Activated effector memory CD4-positive, alpha-beta T cell treated with anti-CD3 and anti-CD28 coated beads, Interleukin-2, amount 50 U/mL, for 16 hours (primary cell): Measurements from ENCODE around the gene ABTB2.

ENCODE experiments used
- DNase-seq: peaks from one replicate; pipeline ENCODE4 v3.0.0-alpha.2; 2020

ABTB2 gene

DNA sequence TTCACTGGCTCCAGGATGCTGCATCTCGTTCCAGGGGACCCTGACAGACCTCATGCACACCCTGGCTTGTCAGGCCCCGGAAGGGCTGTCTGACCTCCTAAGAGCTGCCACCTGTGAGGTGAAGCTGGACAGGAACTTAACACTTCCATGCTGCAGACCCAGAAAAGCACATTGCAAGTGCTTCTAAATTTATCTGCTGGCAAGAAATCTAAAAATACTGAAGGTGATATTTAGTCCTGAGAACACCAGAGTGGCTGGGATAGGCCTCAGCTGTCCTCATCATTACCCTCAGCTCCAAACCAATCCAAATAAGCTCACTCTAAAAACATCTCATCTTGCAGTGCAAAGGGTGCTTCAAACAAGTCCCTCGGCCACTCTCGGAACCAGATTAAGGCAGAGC, 46.7 kb downstream of the ABTB2 start:
- DNase-seq: no peak

DNA sequence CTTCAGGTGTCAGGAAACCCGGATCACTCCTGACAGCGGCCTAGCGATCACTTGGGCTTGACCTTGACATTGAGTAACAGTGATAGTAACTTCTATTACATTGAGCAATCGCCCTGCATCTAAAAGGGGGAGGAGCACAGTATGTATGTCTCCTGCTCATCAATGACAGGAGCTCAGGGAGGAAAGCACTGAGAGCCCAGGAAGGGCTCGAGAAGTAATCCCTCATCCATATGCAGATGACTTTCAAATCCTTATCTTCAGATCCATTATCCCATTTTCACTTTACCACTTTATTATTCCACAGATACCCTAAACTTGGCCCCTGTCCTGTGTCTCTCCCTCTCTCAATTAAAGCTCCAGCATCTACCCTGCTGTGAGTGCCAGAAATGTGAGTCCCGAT, 47.8 kb downstream of the ABTB2 start:
- DNase-seq: no peak

DNA sequence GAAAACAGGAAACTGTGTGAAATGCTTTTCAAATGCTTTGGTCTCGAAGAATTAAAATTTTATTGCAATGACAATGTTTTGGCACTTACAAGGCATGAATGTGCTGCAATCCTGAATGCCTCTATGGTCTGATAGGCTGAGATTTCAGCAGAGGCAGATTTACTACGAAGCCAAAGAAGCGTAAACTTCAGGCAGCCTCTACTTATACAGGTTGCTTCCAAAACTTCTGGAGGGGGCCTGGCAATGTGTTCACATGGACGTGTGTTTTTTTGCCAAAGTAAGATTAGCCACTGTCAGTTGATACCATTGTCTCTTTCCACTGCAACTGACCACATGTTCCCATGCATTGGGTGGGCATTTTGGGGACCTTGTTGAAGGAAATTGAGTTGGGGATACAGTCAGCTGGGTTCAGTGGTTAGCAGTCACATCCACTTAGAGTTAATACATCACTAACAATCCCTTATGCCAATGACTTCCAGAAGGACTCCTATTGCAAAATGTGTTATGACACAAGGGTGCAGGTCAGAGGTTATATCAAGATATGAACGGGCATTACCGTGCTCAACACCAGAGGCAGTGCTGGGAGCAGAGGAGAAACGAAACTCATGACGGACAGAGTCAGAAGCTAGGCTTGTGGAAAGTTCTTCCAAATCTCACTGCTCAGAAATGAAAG, 48.8 kb downstream of the ABTB2 start:
- no peak for DNase-seq

DNA sequence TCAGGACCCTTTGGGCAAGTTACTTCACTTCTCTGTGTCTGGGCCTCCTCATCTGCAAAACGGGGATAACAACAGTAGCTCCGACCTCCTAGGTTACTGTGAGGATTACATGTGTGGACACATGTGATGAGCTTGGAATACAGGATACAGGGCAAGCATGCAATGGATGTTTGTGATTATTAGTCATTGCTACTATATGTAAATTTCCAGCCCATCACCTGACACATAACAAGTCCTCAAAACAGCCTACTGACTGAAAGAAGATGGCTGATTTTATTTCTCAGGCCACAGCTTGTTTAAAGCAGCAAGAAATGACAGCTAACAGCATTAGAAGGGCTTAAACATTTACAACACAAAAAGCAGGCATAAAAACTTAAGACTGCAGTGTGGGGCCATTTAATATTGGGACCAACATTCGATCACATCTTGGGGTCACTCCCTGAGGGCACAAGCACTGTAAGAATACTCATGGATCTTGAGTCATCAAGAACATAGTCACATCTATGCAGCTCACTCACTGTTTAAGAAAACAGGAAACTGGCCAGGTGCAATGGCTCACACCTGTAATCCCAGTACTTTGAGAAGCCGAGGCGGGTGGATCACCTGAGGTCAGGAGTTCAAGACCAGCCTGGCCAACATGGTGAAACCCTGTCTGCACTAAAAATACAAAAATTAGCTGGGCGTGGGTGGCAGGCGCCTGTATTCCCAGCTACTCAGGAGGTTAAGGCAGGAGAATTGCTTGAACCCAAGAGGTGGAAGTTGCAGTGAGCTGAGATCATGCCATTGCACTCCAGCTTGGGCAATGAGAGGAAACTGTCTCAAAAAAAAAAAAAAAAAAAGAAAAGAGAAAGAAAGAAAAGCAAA, 49.5 kb downstream of the ABTB2 start:
- no peak for DNase-seq

DNA sequence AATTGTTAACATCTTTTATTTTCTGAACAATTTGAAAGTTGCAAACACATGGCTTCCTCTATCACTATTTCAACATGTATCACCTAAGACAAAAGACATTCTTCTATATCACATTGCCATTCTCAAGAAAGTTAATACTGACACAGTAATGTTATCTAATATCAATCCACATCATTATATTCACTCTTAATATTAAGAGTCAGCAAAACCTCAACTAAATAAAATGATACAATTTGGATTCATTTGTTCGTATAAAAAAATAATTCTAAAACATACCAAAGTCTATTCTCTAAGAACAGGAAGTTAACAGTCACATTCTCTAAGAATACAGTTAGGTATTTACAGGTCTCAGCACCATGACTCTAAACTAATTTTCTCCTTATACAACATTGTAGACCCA, 52.0 kb downstream of the ABTB2 start:
- no peak for DNase-seq

DNA sequence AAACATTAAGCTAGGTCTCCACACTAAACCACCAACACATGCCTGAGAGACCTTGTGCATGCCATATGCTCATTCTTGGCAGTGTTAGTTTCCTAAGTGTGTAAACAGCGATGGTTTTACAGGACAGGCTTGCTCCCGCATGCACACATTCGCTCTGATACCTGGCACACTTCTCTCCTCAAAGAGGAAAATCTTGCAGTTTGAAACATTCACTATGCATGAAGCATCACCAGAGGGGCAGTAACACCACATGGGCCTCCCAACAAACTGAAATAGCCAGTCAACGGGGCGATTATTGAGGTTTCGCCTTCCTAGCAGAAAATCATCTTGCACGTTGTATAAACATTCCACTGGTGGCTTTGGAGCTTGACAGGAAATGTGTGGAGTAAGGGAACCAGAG, 52.6 kb downstream of the ABTB2 start:
- no peak for DNase-seq

DNA sequence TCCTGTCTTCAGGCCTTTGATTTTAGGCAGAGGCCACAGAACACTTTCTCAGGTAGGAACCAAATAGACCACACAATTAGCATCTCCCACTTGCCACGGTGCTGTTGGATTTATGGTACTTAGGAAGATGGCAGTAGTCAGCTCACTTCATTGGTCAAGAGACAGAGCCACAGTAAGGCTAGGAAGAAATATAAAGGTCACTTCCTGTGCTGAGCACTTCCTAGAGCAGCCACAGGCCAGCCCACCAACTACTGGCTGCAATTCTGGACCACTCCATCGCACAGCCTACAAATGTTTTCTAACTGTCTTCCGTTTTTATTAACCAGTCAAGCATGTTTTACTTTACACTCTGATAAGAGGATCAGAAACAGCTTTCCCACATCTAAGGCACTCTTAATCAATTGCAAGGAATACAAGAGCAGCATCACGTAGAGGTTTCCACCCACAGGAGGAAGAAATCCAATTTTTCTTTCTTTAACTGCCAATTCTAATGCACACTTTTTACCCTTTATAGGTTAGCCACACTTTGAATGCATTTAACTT, 54.7 kb downstream of the ABTB2 start:
- no peak for DNase-seq

DNA sequence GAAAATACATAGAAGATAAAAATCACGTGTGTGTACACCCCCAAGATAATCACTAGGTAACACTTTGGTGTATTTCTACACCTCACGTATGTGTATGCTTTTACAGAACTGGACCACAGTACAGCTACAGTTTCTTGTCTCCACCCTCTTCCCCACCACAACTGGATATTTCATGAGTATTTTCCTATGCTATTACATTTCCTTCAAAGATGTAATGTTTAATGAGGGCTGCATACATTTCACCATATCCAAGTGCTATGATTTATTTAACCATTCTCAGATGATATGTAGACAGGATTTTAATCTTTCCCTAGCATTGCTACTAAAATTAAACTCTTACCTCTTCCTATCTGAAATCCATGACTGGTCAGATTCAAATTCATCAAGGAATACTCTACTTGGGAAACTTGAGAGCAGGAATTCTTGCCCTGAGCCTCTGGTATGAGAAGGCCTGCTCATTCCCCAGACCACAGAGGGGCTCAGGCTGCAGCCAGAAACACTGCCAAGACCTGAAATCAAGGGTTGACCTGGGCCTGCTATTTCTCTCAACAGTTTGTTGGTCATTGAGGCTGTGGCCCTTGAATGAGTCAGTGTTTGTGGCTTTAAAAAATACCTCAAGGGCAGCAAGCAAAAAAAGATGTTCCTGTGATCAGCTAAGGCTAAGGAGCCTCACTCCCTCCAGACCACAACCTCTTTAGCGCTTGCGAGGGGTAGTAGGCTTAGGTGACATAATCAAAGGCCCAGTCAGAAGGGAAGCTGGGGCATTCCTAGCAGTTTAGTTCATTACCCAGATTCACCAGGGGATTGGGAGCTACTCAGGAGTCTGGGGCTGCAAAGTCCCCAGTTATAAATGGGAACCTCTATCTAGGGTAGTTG, 55.5 kb downstream of the ABTB2 start:
- DNase-seq: no peak

DNA sequence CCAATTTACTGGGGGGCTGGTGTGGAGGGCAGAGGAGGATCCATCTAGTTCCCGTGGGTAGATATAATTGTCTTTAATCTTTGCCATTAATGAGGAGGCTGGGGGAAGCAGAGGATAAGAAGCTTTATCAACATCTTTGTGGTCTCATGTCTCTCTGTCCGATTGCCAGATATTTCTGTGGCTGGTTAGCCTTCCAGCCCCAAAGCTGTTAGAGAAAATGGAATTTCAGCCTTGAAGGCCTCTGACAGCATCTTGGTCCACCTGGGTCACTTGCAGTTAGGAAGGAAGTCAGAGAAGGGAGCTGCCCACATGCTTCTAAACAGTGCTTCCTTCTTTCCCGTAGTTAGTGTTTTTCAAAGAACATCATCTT, 56.9 kb downstream of the ABTB2 start:
- no peak for DNase-seq

DNA sequence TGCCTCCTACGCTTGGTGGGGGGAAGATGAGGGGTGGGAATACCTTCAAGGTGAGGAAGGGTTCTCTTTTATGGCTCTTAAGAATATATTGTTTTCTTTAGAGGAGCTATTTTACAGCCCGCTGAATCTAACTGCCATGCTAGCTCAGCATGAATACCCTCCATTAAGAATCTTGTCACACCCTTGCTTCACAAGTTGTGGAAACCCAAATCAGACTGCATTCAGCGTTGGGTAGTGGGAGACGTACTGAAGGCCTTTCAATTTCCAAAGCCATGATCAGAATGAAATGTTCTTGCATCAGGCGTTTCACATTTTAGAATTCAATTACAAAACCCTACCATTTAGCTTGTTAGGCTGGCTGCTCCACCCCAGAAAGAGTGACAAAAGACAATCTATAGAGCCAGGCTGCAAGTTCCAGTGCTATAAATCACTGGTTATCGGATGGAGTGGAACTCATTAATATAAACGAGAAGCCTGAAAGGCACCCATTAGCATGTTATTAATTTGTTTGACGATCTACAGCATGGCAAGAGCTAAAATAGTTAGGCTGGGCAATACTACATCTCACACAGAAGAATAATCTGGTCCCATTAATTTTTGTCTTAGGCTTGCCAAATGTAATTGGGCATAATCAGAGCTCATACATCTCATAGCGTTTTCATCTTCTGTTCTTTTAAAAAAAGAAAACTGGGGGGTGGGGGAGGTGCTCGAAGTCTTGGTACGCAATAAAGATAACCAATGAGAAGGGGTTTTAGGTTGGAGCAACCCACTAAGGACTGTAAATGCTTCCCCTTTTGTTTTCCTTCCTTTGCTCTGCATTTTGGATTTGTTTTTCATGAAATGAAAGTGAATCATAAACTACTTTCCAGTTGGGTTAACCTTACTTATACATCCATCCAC, 57.5 kb downstream of the ABTB2 start:
- no peak for DNase-seq

DNA sequence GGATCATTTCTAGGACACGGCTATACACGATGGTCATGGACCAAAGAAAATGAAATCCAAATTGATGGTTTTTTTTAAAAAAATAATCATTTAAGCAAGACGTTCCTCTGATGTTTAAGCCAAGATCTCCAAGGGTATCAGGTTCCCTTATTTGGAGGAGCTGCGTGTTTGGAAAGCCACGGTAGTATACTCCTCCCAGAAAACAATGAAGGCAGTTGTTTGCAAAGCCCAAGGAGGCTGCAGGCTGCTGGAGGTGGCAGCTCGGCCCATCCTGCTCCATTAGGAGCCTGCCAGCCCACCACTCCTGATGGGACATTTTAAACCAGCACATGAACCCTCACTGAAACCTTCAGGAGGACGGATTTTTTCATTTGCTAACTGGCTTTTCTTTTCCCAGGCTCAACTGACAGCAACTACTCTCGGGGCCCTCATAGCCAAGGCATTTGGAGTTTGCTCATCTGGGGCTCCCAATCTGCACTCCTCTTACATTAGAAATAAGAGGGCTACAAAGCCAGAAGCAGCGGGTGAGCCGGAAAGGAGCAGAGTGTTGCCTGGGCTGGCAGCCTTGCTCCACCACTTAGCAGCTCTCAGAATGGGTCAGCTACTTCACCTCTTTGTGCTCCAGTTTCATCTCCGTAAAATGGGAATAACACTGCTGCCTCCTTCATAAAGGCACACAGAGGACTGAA, 58.4 kb downstream of the ABTB2 start:
- DNase-seq: no peak

DNA sequence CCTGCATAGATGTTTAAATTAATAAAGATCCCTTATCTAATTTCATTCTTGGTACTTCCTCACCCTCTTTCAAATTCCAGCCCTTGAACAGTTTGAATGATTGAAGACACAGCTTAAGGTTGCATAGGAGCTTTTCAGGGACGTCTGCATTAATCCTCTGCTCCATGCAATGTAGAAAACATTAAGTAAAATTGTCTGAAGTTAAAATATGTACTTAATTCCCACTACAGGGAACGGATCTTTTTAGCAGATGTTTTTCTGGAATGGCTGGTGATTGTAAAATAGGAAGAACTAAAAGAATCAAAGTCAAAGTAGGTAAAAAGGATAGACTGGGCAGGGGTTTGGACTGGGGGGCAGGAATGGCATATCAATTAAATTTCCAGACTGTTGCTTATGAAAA, 58.9 kb downstream of the ABTB2 start:
- no peak for DNase-seq

DNA sequence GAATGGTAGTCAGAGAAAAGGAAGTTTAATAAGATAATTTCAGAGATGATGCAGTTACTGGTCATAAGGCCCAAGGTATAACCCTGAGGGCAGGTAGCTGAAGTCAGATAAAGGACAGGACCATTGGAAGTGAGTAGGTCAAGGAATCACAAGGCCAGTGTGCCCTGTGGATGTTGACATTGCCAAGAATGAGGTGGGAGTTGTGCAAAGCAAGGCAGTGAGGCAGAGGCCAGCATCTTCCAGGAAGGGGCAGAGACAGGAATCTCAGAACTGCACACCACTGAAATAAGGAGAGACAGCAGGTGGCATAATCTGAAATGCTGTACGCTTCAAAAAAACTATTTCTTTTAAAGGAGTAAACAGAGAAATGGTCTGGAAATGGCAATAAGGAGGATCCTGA, 61.4 kb downstream of the ABTB2 start:
- no peak for DNase-seq

DNA sequence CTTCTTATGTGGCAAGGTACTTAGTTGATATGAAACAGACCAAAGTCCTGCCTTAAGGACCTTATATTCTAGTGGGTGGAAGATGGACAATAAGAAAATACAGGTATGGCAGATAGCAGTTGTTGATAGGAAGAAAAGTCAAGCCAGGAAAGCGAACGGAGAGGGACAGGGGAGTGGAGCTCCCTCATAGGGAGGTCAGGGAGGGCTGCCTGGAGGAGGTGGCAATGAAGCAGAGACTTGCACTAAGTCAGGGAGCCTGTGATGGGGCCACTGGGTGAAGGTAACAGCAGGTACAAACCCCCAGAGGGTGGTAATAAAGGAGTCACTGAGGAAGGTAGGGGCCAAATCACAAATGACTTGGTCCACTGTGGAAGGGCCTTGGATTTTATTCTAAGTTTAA, 65.3 kb downstream of the ABTB2 start:
- no peak for DNase-seq

DNA sequence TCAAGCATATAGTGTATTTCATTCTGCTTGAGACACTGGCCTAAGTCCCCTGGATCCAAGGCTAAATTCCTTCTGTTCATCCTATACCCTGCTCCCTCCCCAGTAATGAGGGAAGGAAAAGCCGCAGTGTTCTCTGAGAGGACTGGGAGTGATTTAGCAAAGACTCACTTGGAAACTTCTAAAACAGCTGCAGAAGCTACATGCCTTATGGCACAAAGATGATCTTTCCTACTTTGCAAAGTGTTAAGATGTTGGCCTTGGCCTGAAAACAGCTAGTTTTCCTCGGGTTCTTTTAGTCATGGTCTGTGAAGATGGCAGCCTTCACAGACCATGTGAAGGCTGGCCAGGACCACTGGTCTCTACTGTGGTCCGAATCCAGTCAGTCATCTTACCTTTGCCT, 65.7 kb downstream of the ABTB2 start:
- DNase-seq: no peak

DNA sequence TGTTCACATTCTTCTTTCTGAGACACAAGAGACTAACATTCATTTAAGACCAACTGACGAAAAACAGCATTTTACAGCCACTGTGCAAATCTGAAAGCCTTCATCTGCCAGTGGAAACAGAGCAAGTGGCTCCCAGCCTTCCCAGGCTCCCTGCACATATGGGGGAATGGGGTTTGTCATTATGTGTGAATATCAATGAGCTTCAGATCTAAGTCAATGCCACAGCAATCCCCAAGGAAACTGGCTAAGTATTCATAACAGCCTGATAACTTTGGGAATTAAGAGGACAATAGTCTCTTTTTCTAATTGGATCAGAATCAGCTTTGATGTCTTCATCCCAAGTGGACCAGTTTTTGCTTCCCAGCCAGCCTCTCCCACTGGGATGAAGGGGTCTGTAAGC, 66.9 kb downstream of the ABTB2 start:
- DNase-seq: no peak

DNA sequence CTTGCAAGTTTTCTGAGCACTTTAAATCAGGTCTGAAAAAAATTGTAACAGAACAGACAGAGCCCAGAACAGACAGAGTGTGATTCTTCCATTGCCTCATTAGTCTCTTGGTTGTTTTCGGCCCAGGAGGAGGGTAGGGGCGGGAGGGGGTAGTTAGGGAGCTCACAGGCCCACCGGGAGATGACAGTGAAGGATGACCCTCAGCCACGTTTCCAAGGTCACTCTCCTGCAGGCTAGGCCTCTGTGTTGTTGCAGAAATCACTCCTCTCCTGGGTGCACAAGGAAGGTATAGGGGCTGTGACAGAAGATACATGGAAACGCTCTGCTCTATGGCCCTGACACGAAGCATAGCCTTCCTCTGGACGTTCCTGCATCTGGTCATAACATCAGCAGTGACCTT, 69.3 kb downstream of the ABTB2 start:
- DNase-seq: no peak

DNA sequence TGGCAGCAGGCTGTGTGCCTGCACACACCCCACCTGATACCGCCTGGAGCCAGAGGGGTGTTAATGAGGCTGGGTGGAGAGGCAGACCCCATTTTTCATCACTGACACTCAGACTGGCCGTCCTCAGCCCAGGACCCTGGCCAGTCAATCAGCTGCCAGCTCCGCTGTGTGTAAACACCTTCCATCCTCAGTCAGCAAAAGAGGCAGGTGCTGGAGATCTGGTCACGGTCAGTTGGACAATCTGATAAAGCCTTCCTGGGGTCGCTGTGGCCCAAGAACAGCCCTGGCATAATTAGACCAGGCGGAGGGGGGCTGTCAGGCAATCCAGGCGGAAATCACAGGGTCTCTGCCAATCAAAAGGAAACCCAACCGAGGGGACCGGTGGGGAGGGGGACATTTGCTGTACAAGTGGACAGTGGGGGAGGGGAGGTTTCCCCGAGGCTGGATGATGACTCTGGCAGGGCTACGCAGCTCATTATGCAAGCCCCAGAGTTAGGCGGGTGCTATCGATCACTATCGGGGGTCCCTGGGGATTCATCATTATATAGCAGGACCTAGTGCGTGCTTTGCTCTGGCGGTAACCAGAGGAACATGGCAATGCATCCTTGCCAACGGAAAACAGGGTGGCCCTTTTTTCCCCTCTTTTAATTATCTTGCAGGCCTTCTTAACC, 72.9 kb downstream of the ABTB2 start:
- DNase-seq: no peak

DNA sequence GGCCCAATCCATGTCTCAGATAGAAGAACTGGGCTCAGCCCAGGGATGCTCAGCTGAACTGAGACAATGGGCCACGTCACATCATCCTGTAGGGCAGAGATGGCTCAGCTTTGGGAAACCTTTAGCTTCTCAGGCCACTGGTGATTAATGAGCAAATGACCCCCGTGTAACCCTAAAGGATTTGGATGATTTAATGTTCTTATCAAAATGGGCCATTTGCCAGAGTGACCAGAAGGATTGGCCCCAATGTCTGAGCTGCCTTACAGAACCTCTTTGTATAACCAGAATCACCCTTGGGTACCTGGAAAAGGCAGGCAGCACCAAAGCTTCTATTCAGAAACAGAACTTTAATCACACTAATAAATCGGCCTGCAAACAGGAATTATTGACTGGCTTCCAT, 73.7 kb downstream of the ABTB2 start:
- DNase-seq: no peak

DNA sequence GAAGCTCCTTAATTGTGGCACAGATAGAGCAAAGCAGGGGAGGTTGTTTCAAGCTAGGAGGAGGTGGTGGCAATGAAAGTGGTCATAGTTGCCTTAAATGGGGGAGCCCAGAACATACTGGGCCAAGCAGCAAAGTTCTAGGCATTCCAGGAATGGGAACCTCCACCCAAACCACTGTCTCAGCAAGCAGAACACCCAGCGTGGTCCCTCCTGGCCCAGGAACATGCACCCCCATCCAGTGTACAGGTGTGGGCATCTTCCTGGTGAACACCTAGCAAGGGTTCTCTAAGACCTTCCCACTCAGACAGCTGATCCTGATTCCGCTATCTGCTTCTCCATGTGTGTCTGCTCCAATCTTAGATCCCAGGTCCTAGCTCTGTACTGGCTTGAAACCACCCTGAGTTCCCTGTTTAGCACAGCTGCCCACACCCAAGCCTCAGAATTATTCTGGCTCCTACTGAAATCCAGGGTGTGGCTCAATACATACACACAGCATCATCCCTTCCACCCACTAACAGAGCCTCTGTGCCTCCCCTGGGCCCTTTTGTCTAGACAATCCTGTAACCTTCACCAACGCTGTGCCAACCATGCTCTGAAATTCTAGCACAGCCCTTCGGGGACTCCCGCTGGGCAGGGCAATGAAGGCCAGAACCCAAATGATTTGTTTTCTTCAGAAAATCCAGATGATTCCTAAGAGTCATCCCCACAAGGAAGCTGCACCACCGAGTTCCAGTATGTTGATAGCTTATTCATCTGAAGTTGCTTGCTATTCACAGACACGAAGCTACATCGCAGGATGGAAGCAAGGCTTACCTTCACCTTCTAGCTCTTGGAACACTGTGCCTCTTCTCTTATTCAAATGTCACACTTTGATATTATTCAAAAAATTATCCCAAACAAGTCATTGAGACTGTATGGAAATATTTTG, 76.6 kb downstream of the ABTB2 start:
- no peak for DNase-seq
